Right lobe of liver (tissue), 4 donors: Measurements from ENCODE around the gene BHLHE23.

Experiments
- CTCF ChIP-seq, 4 donors: fragments of 200-600 bp in 3 of 4; fragments of 450-650 bp in 1 of 4; IDR thresholded peaks; one replicate each; pipeline versions ENCODE4 v1.5.1 to v1.8.0; 2016 to 2022; ENCODE audit warnings: antibody characterized with exemption in 4 of 4, mild to moderate bottlenecking in 2 of 4
- POLR2A ChIP-seq: fragments of 450-650 bp; IDR thresholded peaks from one replicate; pipeline ENCODE4 v1.6.1; 2017; ENCODE audit warnings: antibody characterized with exemption, mild to moderate bottlenecking
- donor health status: DM: no; HTN: no; CAD: no.
- donor health status: DM: no; HTN: no; CAD: no.
- donor health status: DM: no; HTN: yes; CAD: no.

- no peak for TF ChIP-seq POLR2A
- no peak for TF ChIP-seq CTCF (IDR thresholded peaks at IDR 0.05)
These were observed 7.9 kb upstream of the BHLHE23 start for GRCh38 chr20:63014710-63015109.
